ENCODE measurements around the gene SEC14L2.

DNA sequence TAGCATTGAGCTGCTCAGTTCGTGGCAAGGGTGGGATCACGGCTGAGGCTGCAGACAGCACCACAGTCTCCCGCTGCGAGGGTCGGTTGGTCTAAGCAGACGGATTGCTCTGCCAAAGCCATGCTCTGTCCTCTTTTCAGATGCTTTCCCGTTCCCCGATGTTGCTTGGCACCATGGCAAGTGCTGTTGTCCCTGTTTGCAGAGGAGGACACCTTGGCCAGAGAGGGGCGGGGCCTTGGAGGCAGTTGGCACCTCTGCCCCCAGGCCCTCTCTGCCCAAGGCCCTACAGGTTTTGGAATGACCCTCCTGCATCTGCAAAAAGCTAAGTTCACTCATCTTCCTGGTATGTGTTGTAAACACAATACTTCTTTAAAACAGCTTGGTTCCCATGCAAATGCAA lies 28.4 kb upstream of the SEC14L2 start:
- TF ChIP-seq, protein P1, sequence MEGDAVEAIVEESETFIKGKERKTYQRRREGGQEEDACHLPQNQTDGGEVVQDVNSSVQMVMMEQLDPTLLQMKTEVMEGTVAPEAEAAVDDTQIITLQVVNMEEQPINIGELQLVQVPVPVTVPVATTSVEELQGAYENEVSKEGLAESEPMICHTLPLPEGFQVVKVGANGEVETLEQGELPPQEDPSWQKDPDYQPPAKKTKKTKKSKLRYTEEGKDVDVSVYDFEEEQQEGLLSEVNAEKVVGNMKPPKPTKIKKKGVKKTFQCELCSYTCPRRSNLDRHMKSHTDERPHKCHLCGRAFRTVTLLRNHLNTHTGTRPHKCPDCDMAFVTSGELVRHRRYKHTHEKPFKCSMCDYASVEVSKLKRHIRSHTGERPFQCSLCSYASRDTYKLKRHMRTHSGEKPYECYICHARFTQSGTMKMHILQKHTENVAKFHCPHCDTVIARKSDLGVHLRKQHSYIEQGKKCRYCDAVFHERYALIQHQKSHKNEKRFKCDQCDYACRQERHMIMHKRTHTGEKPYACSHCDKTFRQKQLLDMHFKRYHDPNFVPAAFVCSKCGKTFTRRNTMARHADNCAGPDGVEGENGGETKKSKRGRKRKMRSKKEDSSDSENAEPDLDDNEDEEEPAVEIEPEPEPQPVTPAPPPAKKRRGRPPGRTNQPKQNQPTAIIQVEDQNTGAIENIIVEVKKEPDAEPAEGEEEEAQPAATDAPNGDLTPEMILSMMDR (conservative IDR thresholded peaks at IDR 0.05), result no peak
- TF ChIP-seq EZH2 (IDR thresholded peaks at IDR 0.05; ENCODE audit: low read depth), result no peak
